ENCODE data around the gene LMCD1.

The LMCD1 gene, protein sequence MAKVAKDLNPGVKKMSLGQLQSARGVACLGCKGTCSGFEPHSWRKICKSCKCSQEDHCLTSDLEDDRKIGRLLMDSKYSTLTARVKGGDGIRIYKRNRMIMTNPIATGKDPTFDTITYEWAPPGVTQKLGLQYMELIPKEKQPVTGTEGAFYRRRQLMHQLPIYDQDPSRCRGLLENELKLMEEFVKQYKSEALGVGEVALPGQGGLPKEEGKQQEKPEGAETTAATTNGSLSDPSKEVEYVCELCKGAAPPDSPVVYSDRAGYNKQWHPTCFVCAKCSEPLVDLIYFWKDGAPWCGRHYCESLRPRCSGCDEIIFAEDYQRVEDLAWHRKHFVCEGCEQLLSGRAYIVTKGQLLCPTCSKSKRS

DNA sequence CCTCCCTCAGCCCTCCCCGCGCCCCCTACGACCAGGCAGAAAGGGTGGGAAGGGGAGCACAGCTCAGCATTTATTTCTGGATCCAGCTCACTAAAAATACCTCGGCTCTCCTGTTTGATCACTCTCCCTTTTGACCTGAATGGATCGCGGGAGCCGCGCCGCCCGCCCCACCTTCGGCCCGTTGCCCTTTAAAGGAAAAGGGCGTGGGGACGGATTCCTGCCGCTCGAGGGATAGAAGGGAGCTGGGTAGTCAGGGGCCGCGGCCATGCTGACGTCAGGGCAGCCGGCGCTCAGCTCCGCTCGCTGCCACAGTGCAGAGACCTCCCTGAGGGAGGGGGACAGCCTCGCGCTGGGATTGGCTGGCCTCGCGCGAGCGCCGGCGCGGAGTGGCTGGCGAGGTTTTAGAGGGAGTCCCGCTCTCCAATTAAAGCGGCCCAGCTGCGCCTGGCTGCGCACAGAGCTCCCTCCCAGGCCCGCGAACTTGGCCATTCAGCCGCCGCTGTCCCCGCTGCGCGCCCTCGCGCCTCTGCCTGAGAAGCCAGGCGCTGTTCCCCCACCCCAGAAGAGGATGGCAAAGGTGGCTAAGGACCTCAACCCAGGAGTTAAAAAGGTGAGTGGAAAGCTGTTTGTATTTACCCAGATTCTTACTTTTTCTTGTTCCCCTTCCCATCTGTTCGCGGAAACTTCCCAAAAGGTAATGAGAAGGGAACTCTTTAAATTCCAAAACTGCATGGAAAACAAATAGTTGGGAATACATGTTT lies at the start of gene LMCD1:
Gene LMCD1, plus strand, starts transcription at position 453 of the 761 bp plus-strand sequence. Its CDS starts 116 bp downstream, at position 569.
- DNase-seq (ENCODE audit: low read depth, low spot score), result peak; percentile 44

DNA sequence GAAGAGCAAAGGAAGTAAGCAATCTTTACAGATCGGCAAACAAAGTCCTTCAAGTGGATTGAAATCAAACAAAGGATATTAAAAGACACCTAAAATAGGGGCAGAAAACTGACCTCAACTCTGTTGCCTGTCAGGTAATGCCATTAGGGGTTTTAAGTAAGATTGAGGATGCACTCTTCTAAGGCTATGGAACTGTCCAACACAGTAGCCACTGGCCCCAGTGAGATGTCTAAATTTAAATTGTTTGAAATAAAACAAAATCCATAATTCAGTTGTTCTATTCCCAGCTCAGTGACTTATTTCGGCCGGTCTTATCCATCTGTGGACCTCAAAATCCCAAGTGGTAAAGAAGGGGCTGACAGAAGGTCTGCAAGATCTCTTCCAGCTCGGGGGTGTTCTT lies 49.5 kb upstream of the LMCD1 start:
- no peak for DNase-seq (ENCODE audit: low read depth, low spot score)

DNA sequence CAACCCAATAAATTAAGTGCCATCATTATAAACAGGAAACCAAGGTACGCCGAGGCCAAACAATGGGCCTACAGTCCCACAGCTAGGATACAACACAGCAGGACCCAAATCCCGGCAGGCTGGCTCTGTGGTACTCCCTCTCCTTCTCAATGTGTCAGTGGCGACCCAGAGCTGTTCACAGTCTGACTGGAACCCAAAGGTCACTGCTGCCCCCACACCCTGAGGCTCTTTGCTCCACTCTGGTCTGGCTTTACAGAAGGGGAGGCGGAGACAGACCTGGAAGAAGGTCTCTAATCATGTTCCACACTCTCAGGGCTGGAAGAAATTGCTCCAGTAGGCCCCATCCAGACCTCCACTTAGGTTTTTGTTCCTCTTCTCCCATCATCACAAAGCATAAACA lies 48.5 kb upstream of the LMCD1 start:
- DNase-seq (ENCODE audit: low read depth, low spot score), result no peak

DNA sequence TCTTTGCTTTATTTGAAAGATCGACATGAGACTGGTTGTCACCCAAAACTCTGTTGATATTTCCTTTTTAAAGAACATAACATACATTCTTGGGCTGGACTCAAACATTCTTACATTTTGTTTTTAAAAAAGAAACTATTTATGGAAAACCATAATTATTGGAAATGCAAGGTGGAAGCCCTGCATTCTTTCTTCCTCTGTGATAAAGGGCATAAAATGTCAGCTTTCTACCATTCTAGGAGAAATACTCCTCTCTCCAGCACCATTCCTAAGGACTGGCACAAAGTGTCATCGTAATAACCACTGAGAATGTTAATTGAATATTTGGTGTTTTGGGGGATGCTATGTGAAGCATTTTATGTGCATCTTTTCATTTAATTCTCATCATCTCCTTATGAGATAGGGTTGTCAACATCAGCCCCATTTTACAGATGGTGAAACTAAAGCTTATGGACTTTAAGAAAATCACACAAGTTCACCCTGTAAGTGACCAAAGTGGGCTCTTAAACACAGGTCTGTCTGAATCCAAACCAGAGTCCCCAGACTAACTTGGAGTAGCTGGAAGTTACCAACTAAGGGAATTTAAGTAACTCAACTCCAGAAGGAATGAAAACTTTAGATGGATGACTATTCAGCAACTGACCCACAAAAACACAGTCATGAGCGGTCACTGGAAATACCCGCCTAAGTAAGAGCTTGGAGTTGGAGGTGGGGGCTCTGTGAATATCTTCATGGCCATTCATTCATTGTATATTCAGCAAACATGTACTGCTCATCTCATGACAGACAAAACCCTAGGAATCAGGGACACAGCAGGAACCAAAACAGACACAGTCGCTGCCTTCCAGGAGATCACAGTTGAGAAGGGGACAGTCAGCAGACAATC lies 45.9 kb upstream of the LMCD1 start:
- DNase-seq (ENCODE audit: low read depth, low spot score), result no peak

DNA sequence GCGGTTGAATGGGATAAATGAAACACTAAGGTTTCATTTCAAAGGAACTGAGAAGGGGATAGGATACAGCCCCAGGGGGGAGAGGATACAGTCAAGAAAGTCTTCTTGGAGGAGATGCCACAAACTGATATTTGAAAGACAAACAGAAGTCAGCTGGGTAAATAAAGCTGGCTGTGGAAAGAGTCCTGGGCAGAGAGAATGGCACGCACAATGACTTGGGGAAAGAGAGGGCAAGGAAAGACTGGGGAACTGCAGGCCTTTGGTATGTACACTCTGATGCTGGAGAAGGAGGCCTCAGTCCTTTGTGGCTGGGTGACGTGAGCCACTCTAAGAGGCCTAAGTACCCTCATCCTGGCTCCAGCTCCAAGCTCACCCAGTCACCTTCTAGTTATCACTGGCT lies 45.2 kb upstream of the LMCD1 start:
- no peak for DNase-seq (ENCODE audit: low read depth, low spot score)

DNA sequence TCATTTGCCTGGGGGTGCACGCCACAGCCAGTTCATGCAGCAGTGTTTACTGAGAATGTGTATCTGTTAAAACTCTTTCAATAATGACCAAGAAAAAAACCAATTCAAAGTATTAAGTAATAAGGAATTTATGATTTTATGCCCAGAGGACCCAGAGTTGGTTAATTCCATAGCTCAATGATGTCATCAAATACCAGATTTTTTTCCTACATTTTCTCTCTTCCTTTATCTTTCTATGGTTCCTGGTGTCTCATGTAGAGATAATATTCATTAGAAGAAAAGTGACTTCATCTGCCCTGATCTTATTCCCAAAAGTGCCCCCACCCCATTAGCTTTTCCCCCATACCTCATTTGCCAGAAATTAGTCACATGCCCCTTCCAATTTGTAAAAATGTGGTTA lies 44.6 kb upstream of the LMCD1 start:
- DNase-seq (ENCODE audit: low read depth, low spot score), result no peak

DNA sequence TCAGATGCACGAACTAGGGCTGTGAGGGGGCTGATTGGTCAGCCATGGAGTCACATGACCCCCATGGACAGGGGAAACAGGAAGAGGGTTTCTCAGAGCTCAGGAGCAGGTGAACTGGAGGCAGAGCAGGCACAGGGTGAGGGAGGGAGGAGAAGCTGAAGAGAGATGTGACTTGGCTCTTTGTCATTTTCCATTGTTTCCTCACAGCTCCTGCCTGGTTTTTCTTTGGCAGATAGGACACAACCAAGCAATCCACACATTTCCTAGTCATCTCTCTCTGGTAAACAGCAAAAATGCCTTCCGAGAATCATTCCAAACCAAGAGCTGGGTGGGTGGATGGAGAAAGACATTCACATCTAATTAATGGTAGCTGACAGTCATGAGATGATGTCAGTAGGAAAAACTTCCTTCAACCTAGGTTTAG lies 43.4 kb upstream of the LMCD1 start:
- no peak for DNase-seq (ENCODE audit: low read depth, low spot score)

DNA sequence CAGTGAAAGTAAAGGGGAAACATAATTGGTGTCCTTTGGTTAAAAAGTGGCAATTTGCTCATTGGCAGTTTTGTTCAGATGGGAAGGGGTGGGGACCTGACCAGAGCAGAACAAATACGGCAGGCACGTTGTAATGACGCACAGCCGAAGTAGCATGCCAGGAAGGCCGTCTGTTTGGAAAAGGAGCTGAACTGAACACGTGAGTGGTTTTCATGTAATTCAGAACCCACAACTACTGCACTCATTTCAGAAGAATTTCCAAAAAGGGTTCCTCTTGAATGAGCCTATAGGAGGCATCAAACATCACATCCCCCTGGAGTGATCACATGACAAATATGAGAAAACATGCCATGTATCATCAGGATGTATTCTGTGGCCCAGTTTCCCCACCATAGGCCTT lies 42.9 kb upstream of the LMCD1 start:
- DNase-seq (ENCODE audit: low read depth, low spot score), result no peak

DNA sequence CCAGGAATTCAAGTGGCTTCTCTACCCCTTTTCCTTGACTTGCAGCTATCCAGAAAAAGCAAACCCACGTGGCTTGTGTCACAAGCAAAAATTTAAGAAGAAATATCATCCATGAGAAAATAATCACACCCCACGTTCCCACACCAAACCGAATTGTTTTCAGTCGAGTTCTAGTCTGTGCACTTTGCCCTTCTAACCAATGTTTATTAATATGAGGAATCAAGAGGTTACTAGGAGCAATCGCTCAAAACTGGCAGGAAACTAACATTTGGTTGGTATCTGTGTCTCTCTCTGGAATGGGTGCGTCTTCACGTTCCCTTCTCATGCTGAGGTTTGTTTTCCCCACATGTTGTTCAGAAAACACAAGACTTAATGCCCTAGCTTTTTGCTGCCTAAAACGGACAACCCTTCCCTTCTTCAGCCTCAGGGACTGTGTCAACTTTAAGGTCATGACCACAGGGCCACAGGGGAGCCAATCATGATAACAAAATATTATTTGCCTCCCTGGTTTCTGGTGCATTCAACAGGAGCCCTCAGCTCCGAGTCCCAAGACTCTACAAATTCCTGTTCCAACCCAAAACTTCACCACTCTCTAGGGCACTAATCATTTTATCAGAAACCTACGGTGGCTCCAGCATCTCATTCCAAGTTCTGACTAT lies 41.4 kb upstream of the LMCD1 start:
- DNase-seq (ENCODE audit: low read depth, low spot score), result no peak

DNA sequence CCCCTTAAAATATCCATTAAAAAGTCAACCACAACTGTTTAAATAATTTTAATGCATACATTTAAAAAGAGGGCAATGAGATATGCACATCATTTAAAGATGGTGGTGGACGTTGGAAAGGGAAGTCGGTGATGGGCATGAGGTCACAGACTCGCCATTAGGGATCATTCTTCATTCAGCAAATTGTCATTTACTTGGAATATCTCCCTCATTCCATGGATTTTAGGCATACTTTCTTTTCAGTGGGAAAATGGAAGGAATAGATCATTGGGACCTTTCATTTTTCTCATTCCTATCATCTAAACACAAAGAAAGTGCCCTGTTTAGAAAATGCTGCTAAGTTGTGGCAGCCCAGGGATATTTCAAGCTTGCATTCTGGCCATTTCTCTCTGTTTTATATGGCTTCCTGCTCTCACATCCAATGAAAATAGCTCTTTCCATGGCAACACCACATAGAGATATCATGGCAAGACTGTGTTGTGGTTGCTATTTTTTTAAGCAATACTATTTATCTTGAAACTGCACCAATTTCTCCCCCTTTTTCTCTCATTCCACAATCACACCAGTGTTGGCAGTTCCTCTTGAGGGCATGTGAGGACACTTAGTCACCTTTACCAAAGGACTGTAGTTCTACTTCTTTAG lies 40.7 kb upstream of the LMCD1 start:
- no peak for DNase-seq (ENCODE audit: low read depth, low spot score)

DNA sequence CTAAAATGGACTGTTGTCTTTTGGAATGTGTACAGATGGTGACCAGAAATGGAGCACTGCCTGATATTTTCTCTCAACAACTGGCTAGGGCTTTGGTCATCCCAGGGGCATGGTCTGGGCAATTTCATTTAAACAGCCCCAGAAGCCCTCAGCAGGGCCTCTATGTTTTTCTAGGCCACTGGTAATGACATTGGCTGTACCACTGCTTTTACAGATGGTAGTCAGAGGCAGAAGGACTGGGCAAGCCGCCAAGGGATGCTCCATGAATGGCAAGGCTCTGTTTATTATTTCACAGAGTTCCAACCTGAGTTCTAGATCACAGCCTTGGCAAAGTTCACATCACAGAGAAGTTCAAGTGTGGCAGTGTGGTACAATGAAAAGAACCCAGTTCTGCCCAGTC lies 37.0 kb upstream of the LMCD1 start:
- DNase-seq (ENCODE audit: low read depth, low spot score), result no peak

DNA sequence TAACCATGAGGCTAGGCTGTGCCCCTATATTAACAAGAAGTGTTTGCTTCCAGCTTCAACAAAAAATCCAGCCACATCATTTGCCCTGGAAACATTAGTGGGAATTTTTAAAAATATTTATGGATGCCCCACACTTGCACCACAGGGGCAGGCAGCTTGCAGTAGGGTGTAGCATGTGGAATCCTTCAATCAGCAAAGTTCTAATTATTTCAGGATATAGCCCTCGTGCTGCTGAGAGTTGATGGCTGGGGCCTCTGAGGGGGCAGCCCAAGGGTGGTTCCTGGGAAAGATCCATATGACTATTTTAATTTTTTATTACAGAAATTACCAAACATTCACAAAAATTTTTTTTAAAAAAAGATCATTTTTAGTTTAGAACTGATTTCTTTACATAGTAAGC lies 35.1 kb upstream of the LMCD1 start:
- DNase-seq (ENCODE audit: low read depth, low spot score), result no peak

DNA sequence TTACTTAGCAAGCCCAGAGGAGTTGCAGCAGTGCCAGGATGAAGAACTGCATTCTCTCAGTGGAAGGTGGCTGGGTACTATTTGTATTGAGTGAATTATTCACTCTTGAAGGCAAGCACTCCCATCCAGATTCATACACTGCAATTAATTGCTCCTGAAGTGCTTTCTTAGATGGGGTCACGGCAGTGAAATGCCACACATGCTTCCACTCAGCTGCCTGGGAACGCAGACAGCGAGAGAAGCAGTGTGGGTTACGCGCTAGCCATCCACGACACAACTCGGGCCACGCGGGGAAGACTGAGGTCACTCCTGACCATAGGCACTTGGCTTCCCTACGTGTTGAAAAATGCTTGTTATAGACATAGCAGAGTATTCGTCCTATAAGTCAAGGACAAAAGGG lies 30.8 kb upstream of the LMCD1 start:
- DNase-seq (ENCODE audit: low read depth, low spot score), result no peak

DNA sequence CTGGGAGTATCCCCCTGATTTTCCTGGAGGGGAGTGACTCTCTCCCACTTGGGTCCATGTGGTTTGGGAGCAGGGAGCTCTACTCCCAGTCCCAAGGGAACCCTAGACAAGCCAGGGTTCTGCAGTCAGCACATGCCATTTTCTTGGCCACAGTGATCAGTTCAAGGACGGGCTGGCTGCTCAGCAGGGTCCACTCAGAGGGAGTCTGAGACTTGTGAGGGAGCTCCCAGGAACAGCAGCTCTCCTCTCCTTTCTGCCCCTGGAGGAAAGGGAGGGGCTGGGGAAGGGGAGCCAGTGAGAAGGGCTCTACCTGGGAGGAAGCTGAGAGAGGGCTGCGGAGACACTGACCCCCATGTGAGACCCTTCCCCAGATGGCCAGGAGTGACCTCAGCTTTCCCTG lies 29.1 kb upstream of the LMCD1 start:
- DNase-seq (ENCODE audit: low read depth, low spot score), result no peak

DNA sequence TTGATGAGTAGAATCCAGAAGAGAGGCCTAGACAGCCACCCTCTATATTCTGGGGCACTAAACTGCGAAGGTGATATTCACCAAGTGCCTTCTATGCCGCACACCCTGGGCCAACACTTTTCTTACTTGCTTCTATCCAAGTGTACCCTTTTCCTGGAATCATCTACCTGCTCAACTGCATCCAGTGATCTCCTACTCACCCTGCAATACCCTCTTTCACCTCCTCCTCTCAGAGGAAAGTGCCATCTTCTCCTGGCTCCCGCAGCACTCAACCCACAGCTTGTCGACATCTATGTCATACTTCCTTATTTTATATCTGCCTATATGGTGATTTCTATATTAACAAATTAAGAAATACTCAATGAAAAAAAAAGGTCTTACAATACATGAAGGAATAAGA lies 28.6 kb upstream of the LMCD1 start:
- DNase-seq (ENCODE audit: low read depth, low spot score), result no peak

DNA sequence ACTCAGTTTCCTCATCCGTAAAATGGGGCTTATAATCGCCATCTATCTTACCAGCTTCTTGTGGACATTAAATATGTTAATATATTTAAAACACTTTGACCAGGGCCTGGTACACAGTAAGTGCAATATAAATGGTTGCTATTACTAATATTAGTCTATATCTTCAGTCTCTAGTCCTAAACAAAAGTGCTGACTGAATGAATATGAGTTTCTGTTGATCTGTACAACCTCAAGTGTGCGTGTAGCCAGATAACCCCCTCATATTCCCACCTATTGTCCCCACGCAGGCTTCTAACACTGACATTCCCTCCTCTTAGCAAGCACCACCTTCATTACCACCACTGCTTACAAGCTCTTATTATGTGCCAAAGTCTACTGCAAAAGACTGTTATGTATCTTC lies 27.6 kb upstream of the LMCD1 start:
- DNase-seq (ENCODE audit: low read depth, low spot score), result no peak

DNA sequence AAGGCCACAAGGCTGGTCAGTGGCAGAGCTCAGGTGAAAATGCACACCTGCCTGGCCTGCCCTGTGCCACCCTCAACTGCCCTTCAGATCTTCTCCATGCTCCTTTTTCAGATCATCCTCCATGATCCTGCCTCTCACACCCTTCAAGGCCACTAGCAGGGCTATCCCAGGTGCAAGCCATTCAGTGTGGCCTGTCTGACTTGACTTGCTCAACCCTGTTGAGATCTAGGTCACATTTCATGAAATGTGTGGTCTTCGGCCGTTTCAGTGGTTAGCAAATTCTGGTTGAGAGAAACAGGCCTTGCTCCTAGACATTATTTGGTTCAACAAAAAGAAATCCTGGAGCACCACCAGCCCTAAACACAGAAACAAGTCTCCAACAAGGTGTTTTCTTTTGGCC lies 26.6 kb upstream of the LMCD1 start:
- no peak for DNase-seq (ENCODE audit: low read depth, low spot score)

DNA sequence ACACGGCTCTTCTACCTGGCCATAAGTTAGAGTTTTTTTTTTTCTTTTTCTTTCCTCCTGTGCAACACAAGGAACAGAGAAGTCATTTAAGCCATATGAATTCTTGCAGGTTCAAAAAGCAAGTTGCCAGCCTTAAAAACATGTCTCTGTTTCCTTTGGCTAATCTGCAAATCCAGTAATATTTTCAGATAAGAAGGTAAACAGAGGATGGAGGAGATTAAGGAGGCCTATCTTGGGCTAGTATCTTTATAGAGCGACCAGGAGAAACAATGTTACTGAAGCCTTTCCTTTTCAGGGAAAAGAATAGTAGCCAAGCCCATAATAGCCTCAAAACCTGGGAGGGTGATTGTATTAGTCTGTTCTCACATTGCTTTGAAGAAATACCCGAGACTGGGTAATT lies 20.9 kb upstream of the LMCD1 start:
- no peak for DNase-seq (ENCODE audit: low read depth, low spot score)

DNA sequence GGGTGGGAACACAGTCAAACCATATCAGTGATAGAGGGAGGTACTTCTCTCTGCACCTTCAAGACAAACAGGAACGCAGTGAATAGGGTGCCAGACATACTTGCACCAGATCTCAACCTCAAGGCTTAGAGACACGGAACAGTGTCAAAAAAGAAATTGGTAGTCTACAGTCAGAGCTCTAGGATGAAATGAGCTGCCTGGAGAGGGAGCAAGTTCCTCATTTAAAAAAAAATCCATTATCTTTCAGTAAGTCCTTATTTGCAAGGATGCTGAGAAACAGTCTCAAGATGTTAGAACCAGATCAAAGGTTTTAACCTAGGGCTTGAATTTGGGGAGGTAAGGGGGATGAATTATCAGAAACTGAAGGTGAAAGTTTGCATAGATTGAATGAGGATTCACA lies 20.2 kb upstream of the LMCD1 start:
- DNase-seq (ENCODE audit: low read depth, low spot score), result no peak

DNA sequence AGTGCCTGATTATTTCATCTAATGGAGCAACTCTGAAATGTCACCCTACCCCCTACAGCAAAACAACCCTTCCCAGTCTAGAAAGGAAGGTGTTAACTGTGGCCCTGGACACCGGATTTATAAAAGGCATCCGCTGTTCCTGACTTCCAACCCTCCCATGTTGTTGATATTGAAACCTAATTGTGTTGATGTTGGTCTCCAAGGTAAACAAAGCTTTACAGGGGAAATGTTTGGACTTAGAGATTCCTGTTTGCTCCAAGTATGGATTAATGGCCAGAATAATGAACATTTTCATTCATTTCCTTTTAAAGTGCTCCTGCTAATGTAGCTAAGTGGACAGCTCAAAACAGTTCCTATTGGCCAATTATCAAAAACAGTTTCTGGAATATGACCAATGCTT lies 19.4 kb upstream of the LMCD1 start:
- DNase-seq (ENCODE audit: low read depth, low spot score), result no peak

DNA sequence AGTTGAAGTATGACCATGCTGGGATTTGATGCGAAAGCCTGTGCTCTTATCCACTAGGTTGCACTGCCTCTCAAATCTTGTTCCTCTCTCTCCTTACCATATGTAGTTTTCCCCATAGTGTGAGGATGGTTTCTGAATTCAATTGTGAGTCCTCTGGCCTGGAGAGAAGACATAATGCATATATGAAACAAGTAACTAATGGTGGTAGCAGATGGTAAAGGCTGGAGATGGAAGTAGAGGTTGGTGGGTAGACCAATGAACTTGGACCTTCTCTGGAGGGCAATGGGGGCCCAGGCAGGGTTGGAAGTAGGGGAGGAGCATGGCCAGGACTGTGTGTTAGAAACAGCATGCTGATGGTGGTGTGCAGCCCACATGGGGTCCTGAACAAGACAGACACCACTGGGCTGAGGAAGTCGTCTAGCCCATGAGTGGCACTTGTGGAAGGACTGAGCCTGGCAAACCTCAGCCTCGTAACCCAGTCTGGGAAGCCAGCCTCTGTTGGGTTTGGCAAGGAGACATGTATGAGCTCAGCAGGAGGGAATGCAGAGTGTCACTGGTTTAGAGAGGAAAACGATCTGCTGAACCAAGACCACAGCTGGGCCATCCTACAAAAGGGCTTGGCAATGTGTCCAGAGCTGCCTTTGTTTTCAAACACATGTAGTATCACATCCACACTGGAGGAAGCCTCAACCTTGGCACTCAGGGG lies 18.5 kb upstream of the LMCD1 start:
- no peak for DNase-seq (ENCODE audit: low read depth, low spot score)

Measured in activated naive CD8-positive, alpha-beta T cell treated with anti-CD3 and anti-CD28 coated beads, Interleukin-2, amount 50 U/mL, for 16 hours (primary cell).